GM12891 (cell line): ENCODE results near the gene H2BW2.

Source experiments
- POLR2A ChIP-seq: IDR thresholded peaks from 2 replicates; pipeline ENCODE4 v1.6.1; 2011; ENCODE audit warnings: low read depth, low read length, control low read depth
- SPI1 ChIP-seq: IDR thresholded peaks from 2 replicates; pipeline ENCODE4 v1.6.1; 2011; ENCODE audit warnings: low read depth, low read length, control low read depth
- TAF1 ChIP-seq: IDR thresholded peaks from 2 replicates; pipeline ENCODE4 v1.6.1; 2011; ENCODE audit warnings: low read depth, low read length, control low read depth

DNA sequence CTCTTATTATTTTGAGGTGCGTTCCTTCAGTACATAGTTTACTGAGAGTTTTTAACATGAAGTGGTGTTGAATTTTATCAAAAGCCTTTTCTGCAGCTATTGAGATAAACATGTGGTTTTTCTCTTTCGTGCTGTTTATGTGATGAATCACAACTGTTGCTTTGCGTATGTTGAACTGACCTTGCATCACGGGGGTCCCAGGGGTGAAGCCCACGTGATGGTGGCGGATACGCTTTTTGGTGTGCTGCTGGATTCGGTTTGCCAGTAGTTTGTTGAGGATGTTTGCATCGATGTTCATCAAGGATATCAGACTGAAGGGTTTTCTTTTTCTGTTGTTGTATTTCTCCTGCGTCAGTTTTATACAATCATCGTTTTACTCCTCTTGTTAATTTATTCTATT lies 21.6 kb upstream of the H2BW2 start:
- TF ChIP-seq TAF1 (no peak), SPI1 (no peak), POLR2A (no peak)
